B cell (primary cell): ENCODE results near the gene PRR27. TPM values are rescaled to one million over a fixed set of nuclear protein-coding genes. Genes with fewer than 3 reads are reported as not detected.
"Not testable (repeated sequence)": the region's sequence is repeated elsewhere in the genome, so short reads cannot be mapped to it uniquely, and the experiment has no call there.

Experiments
- ATAC-seq: fragments of 200-7000 bp; cut with Tn5 transposase; one replicate; pipeline ENCODE4 v1.10.0; 2021; ENCODE audit warnings: low read depth, mild to moderate bottlenecking, moderate number of reproducible peaks, moderate library complexity
- CTCF ChIA-PET: fragments of 350-600 bp; sonication (Branson Sonifier 250); formaldehyde crosslinking; loops from one replicate; lab custom pipeline; 2021; ENCODE audit warnings: antibody characterized with exemption, inconsistent platforms; lab: Charles Lee
- POLR2A ChIA-PET: fragments of 350-600 bp; sonication (Branson Sonifier 250); formaldehyde crosslinking; loops from one replicate; lab custom pipeline; 2021; ENCODE audit warnings: antibody characterized with exemption; lab: Charles Lee
- DNase-seq: peaks from one replicate; pipeline ENCODE4 v3.0.0; 2013
- H2AFZ ChIP-seq: 2 replicates; pipeline ENCODE4 v1.6.1; 2012; ENCODE audit warnings: mild to moderate bottlenecking, low read depth, low read length; ENCODE audit not compliant: insufficient read depth, poor library complexity, severe bottlenecking
- H3K27ac ChIP-seq, 2 donors: 1 replicate in 1 of 2; 2 replicates in 1 of 2; pipeline ENCODE4 v1.5.1; 2012 to 2013; ENCODE audit warnings: low read length in 2 of 2, mild to moderate bottlenecking in 2 of 2, moderate library complexity in 1 of 2
- H3K27me3 ChIP-seq, 4 experiments: fragments of 200-600 bp in 1 of 4; sonication (generic) in 1 of 4; replicated peaks in 1 of 4; 1 replicate in 2 of 4; 2 replicates in 2 of 4; pipeline versions ENCODE4 v1.6.1 to v1.7.0; 2013 to 2016; ENCODE audit warnings: low read length in 3 of 4, mild to moderate bottlenecking in 2 of 4, mixed read lengths in 1 of 4, moderate library complexity in 1 of 4; ENCODE audit not compliant: insufficient read depth in 4 of 4, control insufficient read depth in 3 of 4; ENCODE audit errors: control extremely low read depth in 1 of 4
- H3K36me3 ChIP-seq, 2 experiments: replicated peaks in 1 of 2; 1 replicate in 1 of 2; 2 replicates in 1 of 2; pipeline versions ENCODE4 v1.6.1 to v1.7.1; 2013; ENCODE audit warnings: low read length in 1 of 2; ENCODE audit not compliant: insufficient read depth in 2 of 2, control insufficient read depth in 1 of 2; ENCODE audit errors: control extremely low read depth in 1 of 2, extremely low read depth in 1 of 2
- H3K4me1 ChIP-seq, 2 donors: fragments of 200-600 bp in 1 of 2; sonication (generic) in 1 of 2; 1 replicate in 1 of 2; 2 replicates in 1 of 2; pipeline versions ENCODE4 v1.5.1 to v1.6.1; 2013 to 2017; ENCODE audit warnings: low read length in 2 of 2; ENCODE audit not compliant: control insufficient read depth in 2 of 2, insufficient read depth in 2 of 2
- H3K4me2 ChIP-seq: replicated peaks from 2 replicates; pipeline ENCODE3; 2012; ENCODE audit warnings: mild to moderate bottlenecking, low read depth, low read length; ENCODE audit not compliant: poor library complexity, severe bottlenecking
- H3K4me3 ChIP-seq, 5 experiments: fragments of 200-600 bp in 1 of 5; sonication (generic) in 1 of 5; 1 replicate in 3 of 5; 2 replicates in 2 of 5; pipeline versions ENCODE4 v1.5.1 to v1.7.0; 2011 to 2016; ENCODE audit warnings: low read length in 4 of 5, mild to moderate bottlenecking in 4 of 5, low read depth in 2 of 5, control low read depth in 1 of 5, moderate library complexity in 1 of 5; ENCODE audit not compliant: insufficient read depth in 1 of 5; ENCODE audit errors: control extremely low read depth in 1 of 5, extremely low read depth in 1 of 5
- H3K79me2 ChIP-seq: fragments of 200-600 bp; sonication (generic); one replicate; pipeline ENCODE4 v1.6.0; 2016; ENCODE audit warnings: low read length; ENCODE audit not compliant: control insufficient read depth, insufficient read depth
- H3K9ac ChIP-seq: fragments of 200-600 bp; sonication (generic); 2 replicates; pipeline ENCODE4 v1.6.1; 2017; ENCODE audit warnings: mild to moderate bottlenecking, low read length, moderate library complexity
- H3K9me3 ChIP-seq, 3 donors: one replicate each; pipeline versions ENCODE4 v1.6.1 to v1.7.1; 2013; ENCODE audit warnings: low read length in 2 of 3; ENCODE audit not compliant: control insufficient read depth in 2 of 3, insufficient read depth in 1 of 3; ENCODE audit errors: control extremely low read depth in 1 of 3
- H4K20me1 ChIP-seq: 2 replicates; pipeline ENCODE4 v1.6.0; 2012; ENCODE audit warnings: mild to moderate bottlenecking, low read length; ENCODE audit not compliant: insufficient read depth, control insufficient read depth, poor library complexity, severe bottlenecking
- H3K27ac Mint-ChIP-seq: one replicate; pipeline ENCODE4 v1.8.0; 2021; ENCODE audit warnings: mixed read lengths
- H3K27me3 Mint-ChIP-seq: one replicate; pipeline ENCODE4 v1.8.0; 2021; ENCODE audit warnings: mixed read lengths
- H3K4me1 Mint-ChIP-seq: one replicate; pipeline ENCODE4 v1.8.0; 2021; ENCODE audit warnings: mixed read lengths
- H3K4me3 Mint-ChIP-seq: one replicate; pipeline ENCODE4 v1.8.0; 2021; ENCODE audit warnings: mixed read lengths
- H3K9me3 Mint-ChIP-seq: one replicate; pipeline ENCODE4 v1.8.0; 2022; ENCODE audit warnings: mixed read lengths; ENCODE audit not compliant: insufficient read depth
- EZH2 ChIP-seq: IDR thresholded peaks from 2 replicates; pipeline ENCODE4 v1.6.1; 2012; ENCODE audit warnings: borderline replicate concordance, low read depth, mild to moderate bottlenecking, moderate library complexity, low read length; ENCODE audit not compliant: insufficient read depth, poor library complexity, severe bottlenecking
- WGBS: methylation state at CpG from one replicate; pipeline ENCODE4 v1.1.5; 2013; ENCODE audit warnings: missing lambda C conversion rate; ENCODE audit not compliant: insufficient coverage; 5-methylcytosine and 5-hydroxymethylcytosine counted together
- intact Hi-C: fragments of 100-400 bp; cut with micrococcal nuclease; formaldehyde crosslinking; loops from one replicate; pipeline ENCODE4 v1.10.0; 2022
- polyA plus RNA-seq: library from polyadenylated mRNA; depleted of rRNA; stranded (reverse); fragments of >200 nt; gene quantifications from 2 replicates; pipeline ENCODE4 v1.2.3, GENCODE V29; 2012
- total RNA-seq, 2 donors: library from RNA; stranded (reverse); fragments of 120-200 nt in 1 of 2; gene quantifications; 1 replicate in 1 of 2; 2 replicates in 1 of 2; pipeline versions ENCODE4 v1.2.3 to v1.2.4, GENCODE V29; 2013 to 2022
- TF ChIP-seq, protein P1 (sequence below): fragments of 200-600 bp; IDR thresholded peaks from one replicate; pipeline ENCODE4 v1.8.0; 2022; ENCODE audit warnings: antibody characterized with exemption, mild to moderate bottlenecking

PRR27 gene
- total and polyA plus RNA-seq, 2 donors (not counting 1 experiment from before 2014, with no cell fraction given), result not detected

DNA sequence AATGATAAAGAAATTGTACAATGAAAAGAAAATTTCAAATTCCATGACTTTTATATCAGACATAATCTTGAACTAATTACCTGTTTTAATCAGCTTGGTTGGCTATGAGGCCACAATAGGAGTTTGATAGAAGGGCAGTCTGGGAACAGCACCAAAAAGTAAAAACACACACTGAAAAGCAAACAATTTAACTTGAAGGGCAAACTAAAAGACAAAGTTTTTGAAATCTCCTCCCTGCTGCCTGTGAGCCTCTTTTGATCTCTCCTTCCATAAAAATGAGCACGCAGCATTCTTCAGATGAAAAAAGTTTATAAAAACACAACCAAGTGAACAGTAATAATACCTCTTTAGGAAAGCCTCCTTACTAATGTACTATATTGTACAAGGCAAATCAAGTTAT is 49.6 kb downstream of the PRR27 start:
- ATAC-seq (no peak), DNase-seq (no peak)
- POLR2A ChIA-PET, result no interaction called here
- H3K9ac ChIP-seq, result no peak overlapping the region
- H3K36me3 ChIP-seq, result no peaks in the 10 kb centered on the region
- no peak overlapping the region for H3K4me3 ChIP-seq
- TF ChIP-seq, protein P1, sequence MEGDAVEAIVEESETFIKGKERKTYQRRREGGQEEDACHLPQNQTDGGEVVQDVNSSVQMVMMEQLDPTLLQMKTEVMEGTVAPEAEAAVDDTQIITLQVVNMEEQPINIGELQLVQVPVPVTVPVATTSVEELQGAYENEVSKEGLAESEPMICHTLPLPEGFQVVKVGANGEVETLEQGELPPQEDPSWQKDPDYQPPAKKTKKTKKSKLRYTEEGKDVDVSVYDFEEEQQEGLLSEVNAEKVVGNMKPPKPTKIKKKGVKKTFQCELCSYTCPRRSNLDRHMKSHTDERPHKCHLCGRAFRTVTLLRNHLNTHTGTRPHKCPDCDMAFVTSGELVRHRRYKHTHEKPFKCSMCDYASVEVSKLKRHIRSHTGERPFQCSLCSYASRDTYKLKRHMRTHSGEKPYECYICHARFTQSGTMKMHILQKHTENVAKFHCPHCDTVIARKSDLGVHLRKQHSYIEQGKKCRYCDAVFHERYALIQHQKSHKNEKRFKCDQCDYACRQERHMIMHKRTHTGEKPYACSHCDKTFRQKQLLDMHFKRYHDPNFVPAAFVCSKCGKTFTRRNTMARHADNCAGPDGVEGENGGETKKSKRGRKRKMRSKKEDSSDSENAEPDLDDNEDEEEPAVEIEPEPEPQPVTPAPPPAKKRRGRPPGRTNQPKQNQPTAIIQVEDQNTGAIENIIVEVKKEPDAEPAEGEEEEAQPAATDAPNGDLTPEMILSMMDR, result no peak
- TF ChIP-seq EZH2, result no peak
- no peaks in the 10 kb centered on the region for H3K9me3 ChIP-seq
- Mint-ChIP-seq H3K4me1 (no peaks in the 10 kb centered on the region), H3K27me3 (no peaks in the 10 kb centered on the region), H3K27ac (no peak overlapping the region), H3K9me3 (no peaks in the 10 kb centered on the region), H3K4me3 (no peak overlapping the region)
- no peaks in the 10 kb centered on the region for H3K79me2 ChIP-seq
- H4K20me1 ChIP-seq, result no peaks in the 10 kb centered on the region
- no peak overlapping the region for H3K27ac ChIP-seq
- no peaks in the 10 kb centered on the region for H3K4me1 ChIP-seq
- H3K4me2 ChIP-seq, result no peak overlapping the region
- CTCF ChIA-PET, result no interaction called here
- no CpG with 5 or more reads among the region's 1 CpG for WGBS
- H3K27me3 ChIP-seq, result no peaks in the 10 kb centered on the region
- intact Hi-C loops, result no loop called here
- no peak overlapping the region for H2AFZ ChIP-seq

DNA sequence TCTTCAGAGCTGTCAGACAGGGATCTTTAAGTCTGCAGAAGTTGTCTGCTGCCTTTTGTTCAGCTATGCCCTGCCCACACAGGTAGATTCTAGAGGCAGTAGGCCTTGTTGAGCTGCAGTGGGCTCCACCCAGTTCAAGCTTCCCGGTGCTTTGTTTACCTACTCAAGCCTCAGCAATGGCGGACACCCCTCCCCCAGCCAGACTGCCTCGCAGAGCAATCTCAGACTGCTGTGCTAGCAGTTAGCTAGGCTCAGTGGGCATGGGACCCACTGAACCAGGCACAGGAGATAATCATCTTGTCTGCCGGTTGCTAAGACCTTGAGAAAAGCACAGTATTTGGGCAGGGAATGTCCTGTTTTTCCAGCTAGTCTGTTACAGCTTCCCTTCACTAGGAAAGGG is 58.7 kb downstream of the PRR27 start:
- H3K9me3 ChIP-seq, H3K9ac ChIP-seq, H2AFZ ChIP-seq, H3K4me2 ChIP-seq, H3K27ac ChIP-seq, CTCF ChIA-PET, ATAC-seq, H3K4me1 Mint-ChIP-seq, H3K27ac Mint-ChIP-seq, H4K20me1 ChIP-seq, POLR2A ChIA-PET, H3K9me3 Mint-ChIP-seq, H3K4me3 ChIP-seq, H3K4me1 ChIP-seq, H3K27me3 ChIP-seq, H3K36me3 ChIP-seq, H3K4me3 Mint-ChIP-seq, H3K27me3 Mint-ChIP-seq, DNase-seq, intact Hi-C loops, H3K79me2 ChIP-seq: not testable (repeated sequence)
- 91% methylated on average over 3 of the region's 4 CpGs for WGBS

Other genes starting within 250 kb of the PRR27 start
- gene CSN1S1, start 223.2 kb upstream of the PRR27 start, total RNA-seq, result not detected in 2 replicates
- not detected in 2 replicates for gene CSN1S1, start 223.2 kb upstream of the PRR27 start, polyA plus RNA-seq
- gene CSN2, start 188.5 kb upstream of the PRR27 start, total RNA-seq, result not detected in 2 replicates
- not detected in 2 replicates for gene CSN2, start 188.5 kb upstream of the PRR27 start, polyA plus RNA-seq
- not detected in 2 replicates for gene STATH, start 158.3 kb upstream of the PRR27 start, total RNA-seq
- not detected in 2 replicates for gene STATH, start 158.3 kb upstream of the PRR27 start, polyA plus RNA-seq
- not detected in 2 replicates for gene HTN3, start 125.8 kb upstream of the PRR27 start, total RNA-seq
- not detected in 2 replicates for gene HTN3, start 125.8 kb upstream of the PRR27 start, polyA plus RNA-seq
- gene HTN1, start 103.8 kb upstream of the PRR27 start, total RNA-seq, result not detected in 2 replicates
- not detected in 2 replicates for gene HTN1, start 103.8 kb upstream of the PRR27 start, polyA plus RNA-seq
- not detected in 2 replicates for gene ODAM, start 41.5 kb downstream of the PRR27 start, total RNA-seq
- not detected in 2 replicates for gene ODAM, start 41.5 kb downstream of the PRR27 start, polyA plus RNA-seq
- not detected in 2 replicates for gene FDCSP, start 71.9 kb downstream of the PRR27 start, total RNA-seq
- not detected in 2 replicates for gene FDCSP, start 71.9 kb downstream of the PRR27 start, polyA plus RNA-seq
- gene CSN3, start 88.4 kb downstream of the PRR27 start, total RNA-seq, result not detected in 2 replicates
- not detected in 2 replicates for gene CSN3, start 88.4 kb downstream of the PRR27 start, polyA plus RNA-seq
- gene CABS1, start 180.7 kb downstream of the PRR27 start, total RNA-seq, result not detected in 2 replicates
- gene CABS1, start 180.7 kb downstream of the PRR27 start, polyA plus RNA-seq, result not detected in 2 replicates
- gene SMR3A, start 206.5 kb downstream of the PRR27 start, total RNA-seq, result not detected in 2 replicates
- not detected in 2 replicates for gene SMR3A, start 206.5 kb downstream of the PRR27 start, polyA plus RNA-seq
- gene SMR3B, start 228.9 kb downstream of the PRR27 start, total RNA-seq, result not detected in 2 replicates
- gene SMR3B, start 228.9 kb downstream of the PRR27 start, polyA plus RNA-seq, result not detected in 2 replicates
- gene OPRPN, start 243.7 kb downstream of the PRR27 start, total RNA-seq, result not detected in 2 replicates
- gene OPRPN, start 243.7 kb downstream of the PRR27 start, polyA plus RNA-seq, result not detected in 2 replicates